ENCODE results near the gene SMURF2. TPM values are rescaled to one million over a fixed set of nuclear protein-coding genes. Genes with fewer than 3 reads are reported as not detected.

Gene SMURF2
- 204 and 322 TPM in 2 replicates for total RNA-seq

GRCh38 chr17:64661976-64662773 is at the start of gene SMURF2:
SMURF2 (minus strand) TSS chr17:64662307; CDS start chr17:64661880, 427 bp downstream.

GRCh38 chr17:64506576-64507412 is 155.3 kb downstream of the SMURF2 start, which contains the start of gene CEP95:
CEP95 (plus strand) TSS chr17:64506977; CDS start chr17:64507098, 121 bp downstream.

GRCh38 chr17:64506201-64506575 is 155.9 kb downstream of the SMURF2 start, which contains the start of gene DDX5:
DDX5 (minus strand) TSS chr17:64506289; CDS start chr17:64506119, 170 bp downstream.

GRCh38 chr17:64496786-64497564 is 165.1 kb downstream of the SMURF2 start, which contains the start of gene POLG2:
POLG2 (minus strand) TSS chr17:64497054; CDS start chr17:64496968, 86 bp downstream.

Other genes with a start within 250 kb of the SMURF2 start
- 2.9 and 8.1 TPM in 2 replicates for gene MILR1, start 213.2 kb downstream of the SMURF2 start, total RNA-seq
- gene POLG2, start 165.3 kb downstream of the SMURF2 start, total RNA-seq, result 7.8 and 17.8 TPM in 2 replicates
- 396 and 537 TPM in 2 replicates for gene DDX5, start 156.0 kb downstream of the SMURF2 start, total RNA-seq
- gene CEP95, start 155.3 kb downstream of the SMURF2 start, total RNA-seq, result 16.6 and 19.5 TPM in 2 replicates